HG03159 (cell line): ENCODE results near the gene SRGAP2C.
A peak's percentile ranks its signal among the peaks of the same experiment; 100 is the strongest.
"Not testable (repeated sequence)": the region's sequence is repeated elsewhere in the genome, so short reads cannot be mapped to it uniquely, and the experiment has no call there.

Experiments used
- ATAC-seq: cut with Tn5 transposase; IDR thresholded peaks from one replicate; pipeline ENCODE4 v1.9.1; 2021; ENCODE audit warnings: mild to moderate bottlenecking, moderate library complexity; ENCODE audit not compliant: unreplicated experiment

The SRGAP2C gene

GRCh38 chr1:121324726-121325125, 140.0 kb downstream of the SRGAP2C start:
- not testable (repeated sequence) for ATAC-seq

- ATAC-seq, result not testable (repeated sequence)
Measured at GRCh38 chr1:121332141-121332540, 147.4 kb downstream of the SRGAP2C start.

- ATAC-seq, result not testable (repeated sequence)
Measured at GRCh38 chr1:121332599-121333562, 148.1 kb downstream of the SRGAP2C start.

- ATAC-seq, result not testable (repeated sequence)
Measured at GRCh38 chr1:121337958-121338357, 153.2 kb downstream of the SRGAP2C start.

GRCh38 chr1:121339611-121340010, 154.8 kb downstream of the SRGAP2C start:
- peak; percentile 69 for ATAC-seq

GRCh38 chr1:121343311-121343906, 158.6 kb downstream of the SRGAP2C start:
- not testable (repeated sequence) for ATAC-seq

- ATAC-seq, result not testable (repeated sequence)
Measured at GRCh38 chr1:121344355-121344754, 159.6 kb downstream of the SRGAP2C start.

GRCh38 chr1:121346654-121347053, 161.9 kb downstream of the SRGAP2C start:
- not testable (repeated sequence) for ATAC-seq

GRCh38 chr1:121347476-121347875, 162.7 kb downstream of the SRGAP2C start:
- ATAC-seq, result not testable (repeated sequence)

GRCh38 chr1:121348115-121348514, 163.3 kb downstream of the SRGAP2C start:
- ATAC-seq, result not testable (repeated sequence)

GRCh38 chr1:121349332-121349967, 164.7 kb downstream of the SRGAP2C start:
- not testable (repeated sequence) for ATAC-seq

- ATAC-seq, result not testable (repeated sequence)
Measured at GRCh38 chr1:121355711-121356420, 171.1 kb downstream of the SRGAP2C start.

- ATAC-seq, result not testable (repeated sequence)
Measured at GRCh38 chr1:121356819-121357218, 172.0 kb downstream of the SRGAP2C start.

- not testable (repeated sequence) for ATAC-seq
Measured at GRCh38 chr1:121360531-121360930, 175.8 kb downstream of the SRGAP2C start.

GRCh38 chr1:121361451-121362233, 176.9 kb downstream of the SRGAP2C start:
- not testable (repeated sequence) for ATAC-seq

- not testable (repeated sequence) for ATAC-seq
Measured at GRCh38 chr1:121362234-121362883, 177.6 kb downstream of the SRGAP2C start.

- not testable (repeated sequence) for ATAC-seq
Measured at GRCh38 chr1:121365316-121365715, 180.5 kb downstream of the SRGAP2C start.

- ATAC-seq, result not testable (repeated sequence)
Measured at GRCh38 chr1:121365723-121366122, 180.9 kb downstream of the SRGAP2C start.

- not testable (repeated sequence) for ATAC-seq
Measured at GRCh38 chr1:121366171-121366570, 181.4 kb downstream of the SRGAP2C start.
